GM19455 (cell line): ENCODE data around the gene TMEFF1.
"Not testable (repeated sequence)": the region's sequence is repeated elsewhere in the genome, so short reads cannot be mapped to it uniquely, and the experiment has no call there.

ENCODE experiments used
- ATAC-seq: cut with Tn5 transposase; IDR thresholded peaks from one replicate; pipeline ENCODE4 v1.9.1; 2021; ENCODE audit not compliant: unreplicated experiment

The TMEFF1 gene, protein sequence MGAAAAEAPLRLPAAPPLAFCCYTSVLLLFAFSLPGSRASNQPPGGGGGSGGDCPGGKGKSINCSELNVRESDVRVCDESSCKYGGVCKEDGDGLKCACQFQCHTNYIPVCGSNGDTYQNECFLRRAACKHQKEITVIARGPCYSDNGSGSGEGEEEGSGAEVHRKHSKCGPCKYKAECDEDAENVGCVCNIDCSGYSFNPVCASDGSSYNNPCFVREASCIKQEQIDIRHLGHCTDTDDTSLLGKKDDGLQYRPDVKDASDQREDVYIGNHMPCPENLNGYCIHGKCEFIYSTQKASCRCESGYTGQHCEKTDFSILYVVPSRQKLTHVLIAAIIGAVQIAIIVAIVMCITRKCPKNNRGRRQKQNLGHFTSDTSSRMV

DNA sequence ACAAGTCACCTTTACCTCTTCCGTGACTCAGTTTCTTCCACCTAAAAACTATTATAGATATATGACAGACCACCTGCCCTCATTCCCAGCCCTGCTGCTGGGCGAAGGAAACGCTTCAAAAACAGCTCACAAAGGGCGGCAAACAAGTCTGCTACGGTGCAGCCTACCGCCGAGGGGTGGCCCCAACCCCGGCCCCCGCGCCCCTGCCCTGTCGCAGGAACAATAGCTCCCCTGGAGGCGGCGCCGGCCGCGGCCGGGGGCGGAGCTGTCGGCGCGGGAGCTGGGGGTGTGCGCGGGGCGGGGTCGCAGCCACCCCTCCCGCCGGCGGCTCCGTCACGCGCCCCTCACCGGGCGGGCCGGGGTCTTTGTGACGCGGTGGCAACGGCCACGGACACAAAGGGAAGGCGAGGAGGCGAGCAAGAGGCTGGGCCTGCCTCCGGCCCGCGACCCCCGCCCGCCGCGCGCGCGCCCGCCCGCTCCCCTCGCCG is at the start of gene TMEFF1:
TMEFF1 (plus strand) TSS at position 362 of the 488 bp plus-strand sequence. CDS start 396 bp downstream, outside the sequence.
- ATAC-seq, result peak; percentile 48

DNA sequence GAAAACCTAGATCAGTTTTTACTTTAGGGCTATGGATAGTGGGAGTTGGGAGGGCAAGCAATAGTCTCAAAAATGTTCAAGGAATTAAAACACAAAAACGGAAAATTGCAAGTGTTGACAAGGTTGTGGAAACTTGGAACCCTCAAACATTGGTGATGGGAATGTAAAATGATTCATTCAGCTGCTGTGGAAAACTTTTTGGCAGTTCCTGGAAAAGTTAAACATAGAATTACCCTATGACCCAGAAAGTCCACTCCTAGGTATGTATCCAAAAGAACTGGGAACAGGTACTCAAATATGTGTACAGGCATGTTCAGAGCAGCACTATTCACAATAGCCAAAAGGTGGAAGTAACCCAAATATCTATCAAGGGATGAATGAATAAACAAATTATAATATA is 47.2 kb upstream of the TMEFF1 start:
- ATAC-seq, result no peak

DNA sequence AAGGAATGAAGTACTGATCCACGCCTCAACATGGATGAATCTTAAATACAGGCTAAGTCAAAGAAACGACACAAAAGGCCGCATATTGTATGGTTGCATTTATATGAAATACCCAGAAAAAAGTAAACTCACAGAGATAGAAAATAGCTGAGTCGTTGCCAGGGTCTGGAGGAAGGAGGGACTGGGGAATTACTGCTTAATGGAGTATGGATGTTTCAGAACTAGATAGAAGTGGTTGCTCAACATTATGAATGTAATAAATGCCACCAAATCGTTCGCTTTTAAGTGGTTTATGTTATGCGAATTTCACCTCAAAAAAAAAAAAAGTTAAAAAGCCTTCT is 46.8 kb upstream of the TMEFF1 start:
- ATAC-seq, result no peak

DNA sequence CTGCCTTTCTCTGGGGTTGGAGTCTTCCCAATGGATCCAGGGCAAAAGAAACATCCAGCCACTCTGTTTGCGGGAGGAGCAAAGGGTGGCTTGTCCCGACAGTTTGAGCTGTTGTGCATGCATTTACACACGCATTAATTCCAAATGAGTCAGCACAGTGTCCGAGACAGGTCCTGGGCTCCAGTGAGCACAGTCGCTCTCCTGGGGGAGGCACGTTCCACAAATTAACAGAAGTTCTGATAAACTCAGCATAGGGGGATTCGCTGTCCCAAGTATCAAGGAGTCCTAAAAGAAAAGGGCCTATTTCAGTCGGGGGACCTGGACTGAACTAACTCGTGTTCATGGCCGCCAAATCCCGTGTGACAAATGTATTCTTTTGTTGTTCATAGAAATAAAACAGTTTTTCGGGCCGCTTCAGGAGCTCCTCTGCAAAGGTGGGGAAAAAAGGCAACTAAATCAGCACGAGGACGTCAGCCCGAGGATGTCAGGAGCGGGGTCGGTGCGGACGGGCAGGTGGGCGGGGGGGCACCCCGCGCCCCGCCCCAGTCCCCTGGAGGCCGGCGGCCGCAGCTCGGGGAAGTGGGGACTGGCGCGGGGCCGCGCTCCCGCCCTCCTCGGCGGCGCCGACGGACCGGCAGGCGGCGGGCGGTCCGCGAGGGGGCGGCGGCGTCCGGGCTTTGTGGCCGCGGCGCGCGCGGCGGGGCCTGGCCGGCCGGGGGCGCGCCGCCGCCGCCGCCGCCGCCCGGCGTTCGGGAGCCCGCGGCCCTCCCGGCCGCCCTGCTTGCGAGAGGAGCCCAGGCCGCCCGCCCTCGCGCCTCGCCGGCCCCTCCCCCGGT is 46.2 kb upstream of the TMEFF1 start, which contains the start of gene MSANTD3:
MSANTD3 (plus strand) TSS at position 614 of the 836 bp plus-strand sequence. CDS start 14,796 bp downstream, outside the sequence.
- ATAC-seq, result peak; percentile 81

DNA sequence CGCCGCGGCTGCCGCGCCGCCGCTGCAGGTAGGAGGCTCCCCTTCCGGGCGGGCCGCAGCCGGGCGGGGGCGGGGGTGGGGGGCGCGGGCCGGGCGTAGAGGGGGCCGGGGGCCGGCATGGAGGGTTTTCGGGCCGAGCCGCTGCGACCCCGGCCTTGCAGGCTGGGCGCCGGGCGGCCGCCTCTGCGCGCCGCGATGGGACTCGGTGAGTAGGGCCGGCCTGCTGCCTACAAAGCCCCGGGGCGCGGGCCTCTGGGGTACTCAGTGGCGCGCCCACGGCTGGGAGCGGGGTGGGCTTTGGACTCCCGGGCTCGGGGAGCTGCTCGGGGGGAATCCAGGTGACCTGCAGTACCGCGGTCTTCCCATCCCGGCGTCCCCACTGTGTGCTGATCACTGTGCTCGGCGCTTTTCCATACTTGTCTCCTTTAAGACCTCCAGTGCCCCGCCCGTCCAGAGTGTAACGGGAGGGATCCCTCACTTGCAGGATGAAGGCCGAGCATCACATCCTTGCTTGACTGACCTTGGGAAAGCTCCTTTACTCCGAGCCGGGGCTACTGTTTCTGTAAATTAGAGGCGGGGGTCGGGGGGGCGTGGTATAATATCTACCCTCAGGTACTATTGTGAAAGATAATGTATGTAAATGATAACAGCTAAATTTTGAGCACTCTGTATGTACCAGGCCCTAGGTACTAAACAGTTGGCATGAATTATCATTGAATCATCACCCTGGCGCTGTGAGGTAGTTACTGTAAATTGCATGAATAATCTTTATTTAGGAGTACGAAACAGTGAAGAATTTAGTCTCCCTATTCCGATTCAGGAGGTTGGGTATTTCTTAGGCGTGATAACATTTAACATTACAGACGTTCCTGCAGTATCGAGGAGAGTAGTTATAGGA is 45.3 kb upstream of the TMEFF1 start:
- ATAC-seq, result peak; percentile 59

DNA sequence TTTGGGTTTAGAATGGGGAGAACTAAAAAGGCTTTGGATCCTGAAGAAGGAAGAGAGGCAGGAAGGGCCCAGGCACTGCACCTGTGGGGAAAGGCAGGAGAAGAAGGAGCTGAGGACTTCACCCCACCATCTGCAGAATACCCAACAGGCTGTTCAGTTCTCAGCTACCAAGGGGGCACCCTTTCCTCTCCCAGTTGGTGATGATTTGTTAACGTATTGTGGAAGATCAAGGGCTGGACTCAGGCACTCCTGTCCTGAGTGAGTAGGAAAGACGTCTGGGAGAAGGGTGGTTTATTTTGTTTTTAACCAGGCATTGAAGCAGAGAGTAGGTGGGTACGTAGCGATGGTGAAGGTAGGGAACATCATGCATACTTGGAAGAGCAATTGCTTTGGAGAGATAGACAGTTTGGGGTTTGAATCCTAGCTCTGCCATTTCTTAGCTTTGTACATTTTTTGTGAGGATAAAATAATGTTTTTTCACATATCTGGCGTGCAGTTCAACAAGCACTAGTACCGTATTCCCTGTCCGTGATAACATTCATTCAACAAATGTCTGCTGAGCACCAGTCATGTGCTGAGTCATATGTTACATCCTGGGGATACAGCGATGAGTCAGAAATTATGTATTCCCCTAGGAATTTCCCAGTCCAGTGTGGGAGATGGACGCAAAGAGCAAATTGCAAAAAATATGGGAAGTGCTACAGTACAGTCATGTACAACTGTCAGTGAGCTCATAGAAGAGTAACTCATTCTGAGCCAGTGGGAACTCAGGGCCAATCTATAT is 43.9 kb upstream of the TMEFF1 start:
- no peak for ATAC-seq

DNA sequence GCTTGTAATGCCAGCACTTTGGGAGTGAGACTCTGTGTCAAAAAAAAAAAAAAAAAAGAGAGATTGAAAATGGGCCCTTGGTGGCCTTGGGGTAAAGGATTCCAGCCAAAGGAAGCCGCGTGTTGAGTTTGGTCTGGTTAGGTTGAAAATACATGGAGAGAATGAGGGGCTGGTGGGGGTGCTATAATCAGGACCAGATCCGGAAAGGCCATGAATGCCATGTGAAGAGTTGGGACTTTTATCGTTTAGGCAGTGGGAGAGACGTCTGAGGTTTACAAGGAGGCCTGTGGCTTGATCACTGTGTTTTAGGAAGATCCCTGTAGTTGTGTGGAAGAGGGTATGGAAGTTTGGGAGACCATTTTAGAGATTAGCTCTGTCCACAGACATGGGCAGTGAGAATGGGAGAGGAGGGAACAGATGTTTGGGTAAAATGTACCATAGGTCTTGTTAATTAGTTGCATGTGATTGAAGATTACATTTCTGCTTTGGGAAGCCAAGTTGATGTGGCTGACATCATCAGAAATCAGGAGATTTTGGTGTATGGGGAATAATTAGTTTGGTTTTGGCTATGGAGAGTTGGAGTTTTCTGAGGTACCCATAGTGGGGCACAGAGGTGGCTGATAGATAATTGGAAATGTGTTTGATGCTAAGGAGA is 42.5 kb upstream of the TMEFF1 start:
- ATAC-seq, result no peak

DNA sequence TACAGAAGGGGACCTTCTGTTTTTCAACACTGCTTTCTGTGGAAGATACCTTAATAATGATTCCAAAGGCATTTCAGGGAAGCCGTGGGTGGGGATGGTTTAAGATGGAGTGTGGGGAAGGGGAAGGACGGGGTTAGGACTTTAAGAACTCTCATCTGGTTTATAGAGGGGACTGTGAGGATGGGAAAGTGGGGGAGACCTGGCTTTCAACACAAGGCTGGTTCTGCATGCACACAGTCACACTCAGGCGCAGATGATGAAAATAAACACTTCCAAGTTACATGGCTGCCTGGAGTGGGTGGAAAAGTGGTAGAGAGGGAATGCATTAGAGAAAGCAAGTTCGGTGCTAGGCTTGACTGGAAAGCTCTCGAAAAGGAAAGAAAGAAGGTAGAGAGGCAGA is 41.1 kb upstream of the TMEFF1 start:
- ATAC-seq, result no peak

DNA sequence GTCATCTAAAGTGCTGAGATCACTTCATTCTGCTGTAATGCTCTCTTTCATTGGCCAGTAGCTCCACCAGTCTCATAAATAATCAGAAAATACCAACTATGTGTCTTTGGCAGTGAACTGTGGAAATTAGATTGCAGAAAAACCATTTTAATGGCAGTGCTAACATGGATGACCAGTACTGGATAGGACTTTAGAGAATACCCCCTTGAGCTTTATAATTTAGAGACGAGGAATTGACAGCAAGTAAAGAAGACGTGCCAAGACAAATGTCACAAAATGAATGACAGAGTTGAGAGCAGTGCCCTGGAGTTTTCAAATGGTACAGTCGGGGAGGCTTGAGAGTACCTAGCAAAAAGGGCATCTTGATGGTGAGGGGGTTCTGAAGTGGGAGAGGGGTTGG is 40.2 kb upstream of the TMEFF1 start:
- no peak for ATAC-seq

DNA sequence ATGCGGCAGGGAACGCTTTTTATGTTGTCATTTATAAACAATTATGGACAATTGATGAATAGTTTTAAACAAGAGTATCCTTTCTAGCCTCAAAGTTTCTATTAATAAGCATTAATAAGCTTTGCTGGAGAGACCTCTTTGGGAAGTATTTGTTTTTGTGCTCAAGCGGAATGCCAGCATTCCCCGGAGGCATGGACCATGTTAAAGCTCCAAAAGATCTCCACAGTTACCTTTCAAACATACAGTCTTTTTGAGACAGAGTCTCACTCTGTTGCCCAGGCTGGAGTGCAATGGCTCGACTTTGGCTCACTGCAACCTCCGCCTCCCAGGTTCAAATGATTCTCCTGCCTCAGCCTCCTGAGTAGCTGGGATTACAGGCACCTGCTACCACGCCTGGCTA is 36.4 kb upstream of the TMEFF1 start:
- no peak for ATAC-seq

DNA sequence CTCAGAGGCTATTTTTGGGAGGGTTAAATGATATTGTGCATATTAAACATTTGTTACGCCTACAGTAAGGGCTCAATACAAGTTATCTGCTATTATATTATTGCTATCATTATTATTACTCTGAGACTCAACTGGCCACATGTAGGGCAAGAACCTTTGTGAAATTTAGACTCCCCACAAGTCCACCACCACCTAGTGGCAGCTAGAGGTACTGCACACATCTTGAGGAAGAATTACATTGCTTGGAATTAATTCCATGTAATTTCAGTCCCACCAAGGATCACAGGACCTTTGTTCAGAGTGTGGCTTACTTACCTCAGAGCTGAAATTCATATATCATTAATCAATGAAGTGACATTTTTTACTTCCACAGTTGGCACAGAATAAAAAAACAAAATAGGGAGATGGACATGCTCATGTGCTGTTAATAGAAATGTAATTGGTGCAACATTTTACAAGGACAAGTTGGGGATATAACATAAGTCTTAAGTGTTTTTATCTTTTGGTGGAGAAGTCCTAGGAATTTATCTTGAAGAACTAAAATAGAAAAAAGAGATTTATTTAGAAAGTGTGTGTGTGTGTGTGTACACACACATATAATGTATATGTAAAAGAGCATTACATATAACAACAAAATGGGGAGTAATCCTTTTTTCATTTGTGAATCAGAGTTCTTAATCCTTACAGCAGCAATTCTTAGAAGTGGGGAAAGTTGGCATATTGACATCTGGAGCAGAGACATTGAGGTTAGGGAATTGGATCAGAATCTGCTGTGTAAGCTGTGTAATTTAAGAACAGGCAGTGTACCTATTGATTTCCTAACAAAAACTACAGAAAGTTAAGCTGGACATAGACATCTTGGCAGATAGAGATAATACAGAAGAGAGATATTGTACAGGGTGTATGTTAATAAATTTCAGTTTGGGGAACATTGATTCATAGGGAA is 34.8 kb upstream of the TMEFF1 start:
- ATAC-seq, result peak; percentile 67

DNA sequence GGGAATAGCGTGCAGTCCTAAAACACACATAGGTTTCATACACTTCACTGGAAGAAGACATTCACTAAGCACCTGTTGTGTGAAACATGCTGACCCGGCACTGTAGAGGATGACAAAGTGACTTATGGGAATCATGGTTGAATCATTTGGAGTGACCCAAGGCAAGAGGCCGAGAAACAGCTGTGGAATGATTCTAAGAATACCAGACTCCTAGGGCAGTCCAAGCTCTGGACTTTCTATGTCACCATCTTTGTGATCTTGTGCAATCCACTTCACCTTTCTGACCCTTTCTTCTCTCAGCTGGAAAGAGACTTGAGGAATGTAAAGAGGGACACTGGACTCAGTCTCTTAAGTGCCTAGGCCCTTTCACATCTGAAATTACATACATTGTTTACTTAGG is 32.9 kb upstream of the TMEFF1 start:
- ATAC-seq, result no peak

DNA sequence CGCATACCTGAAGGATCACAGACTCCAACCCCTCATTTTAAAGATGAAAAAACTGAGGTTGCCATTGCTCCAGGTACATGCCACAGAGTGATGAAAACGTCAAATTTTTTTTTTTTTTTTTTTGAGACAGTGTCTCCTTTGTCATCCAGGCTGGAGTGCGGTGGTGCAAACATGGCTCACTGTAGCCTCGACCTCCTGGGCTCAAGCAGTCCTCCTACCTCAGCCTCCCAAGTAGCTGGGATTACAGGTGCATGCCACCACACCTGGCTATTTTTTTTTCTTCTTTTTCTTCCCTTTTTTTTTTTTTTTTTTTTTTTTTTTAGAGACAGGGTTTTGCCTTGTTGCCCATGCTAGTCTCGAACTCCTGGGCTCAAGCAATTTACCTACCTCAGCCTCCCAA is 32.5 kb upstream of the TMEFF1 start:
- not testable (repeated sequence) for ATAC-seq

DNA sequence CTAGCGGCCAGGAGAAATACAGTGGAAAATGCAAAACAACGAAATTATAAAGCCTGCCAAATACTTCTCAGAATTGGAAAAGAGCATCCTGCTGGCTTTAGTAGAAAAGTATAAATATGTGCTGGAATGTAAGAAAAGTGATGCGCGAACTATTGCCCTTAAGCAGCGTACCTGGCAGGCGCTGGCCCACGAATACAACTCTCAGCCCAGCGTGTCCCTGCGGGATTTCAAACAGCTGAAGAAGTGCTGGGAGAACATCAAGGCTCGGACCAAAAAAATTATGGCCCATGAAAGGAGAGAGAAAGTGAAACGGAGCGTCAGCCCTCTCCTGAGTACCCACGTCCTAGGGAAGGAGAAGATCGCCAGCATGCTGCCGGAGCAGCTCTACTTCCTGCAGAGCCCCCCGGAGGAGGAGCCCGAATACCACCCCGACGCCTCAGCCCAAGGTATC is 31.0 kb upstream of the TMEFF1 start:
- ATAC-seq, result no peak

DNA sequence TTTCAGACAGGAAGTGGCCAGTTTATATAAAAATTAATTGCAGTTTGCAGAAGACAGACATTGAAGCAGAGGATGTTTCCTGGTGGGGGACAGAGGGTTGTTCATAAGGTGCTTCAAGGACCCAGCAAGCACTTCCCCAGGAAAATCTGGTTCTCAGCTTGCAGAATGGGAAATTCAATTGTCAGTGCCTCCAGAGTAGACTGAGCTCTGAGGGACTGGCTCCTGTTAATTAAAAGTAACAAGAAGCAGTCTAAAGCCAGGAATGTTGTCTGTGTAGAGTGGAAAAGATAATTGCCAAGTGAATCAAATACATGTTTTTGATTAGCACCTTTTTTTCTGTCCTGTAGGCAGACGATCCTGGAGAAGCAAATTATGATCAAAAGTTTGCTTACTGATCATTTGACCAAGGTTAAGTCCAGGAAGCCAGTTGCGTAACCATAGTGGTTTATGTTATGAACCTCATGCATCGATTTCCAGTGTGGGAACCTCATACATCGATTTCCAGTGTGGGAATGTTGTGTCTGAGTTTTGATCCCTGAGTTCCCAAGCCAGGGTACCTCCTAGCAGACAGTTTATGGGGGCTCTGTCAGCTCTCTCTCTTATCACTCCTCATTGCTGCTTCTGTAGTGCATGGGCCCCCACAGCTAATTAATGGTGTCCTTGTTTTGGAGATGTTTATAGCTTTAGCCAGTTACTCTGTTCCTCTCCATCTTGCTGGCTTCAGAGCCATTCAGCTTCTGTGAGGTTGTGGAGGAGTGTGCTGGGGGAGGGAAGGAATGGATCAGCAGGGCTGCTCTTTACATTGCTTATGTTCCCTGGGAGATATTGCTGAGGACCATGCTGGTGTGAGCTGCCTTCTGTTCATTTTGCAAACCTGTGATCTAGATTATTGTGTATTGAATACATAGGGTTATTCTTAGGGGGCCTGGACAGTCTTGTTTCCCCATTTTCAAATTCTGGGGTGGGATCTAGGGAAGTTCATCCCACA is 28.9 kb upstream of the TMEFF1 start:
- no peak for ATAC-seq

DNA sequence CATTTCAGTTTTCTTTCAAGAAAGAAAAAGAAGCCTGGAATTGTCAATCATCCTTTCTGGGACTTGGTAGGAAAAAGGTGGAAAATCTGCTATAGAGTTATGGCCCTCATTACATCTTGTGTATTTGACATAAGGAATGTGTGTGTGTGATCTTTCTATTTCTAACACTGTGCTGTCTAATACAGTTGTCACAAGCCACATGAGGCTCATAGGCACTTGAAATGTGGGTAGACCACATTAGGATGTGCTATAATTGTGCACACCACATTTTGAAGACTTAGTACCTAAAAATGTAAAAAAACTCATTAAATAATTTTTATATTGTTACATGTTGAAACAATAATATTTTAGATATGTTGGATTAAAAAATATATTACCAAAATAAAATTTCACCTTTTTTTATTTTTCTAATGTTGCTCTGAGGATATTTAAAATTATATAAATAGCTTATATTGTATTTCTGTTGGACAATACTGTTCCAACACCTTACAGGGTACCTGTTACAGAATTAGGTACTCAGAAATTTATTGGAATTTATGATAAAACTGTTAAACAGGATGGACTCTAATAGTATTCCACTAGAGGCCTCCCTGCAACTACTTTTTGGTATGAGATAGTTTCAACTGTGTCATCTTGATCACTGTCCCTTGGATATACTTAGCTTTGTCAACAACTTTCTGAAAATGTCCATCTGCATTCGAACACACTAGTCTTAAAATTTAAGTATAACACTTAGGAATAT is 27.6 kb upstream of the TMEFF1 start:
- ATAC-seq, result no peak
